OCI-LY1 (cell line): Measurements from ENCODE around the gene FAIM.

ENCODE experiments used
- EZH2 ChIP-seq: fragments of 200-600 bp; sonication (generic), shearing (Covaris generic); IDR thresholded peaks from 2 replicates; pipeline ENCODE4 v1.8.0; 2017; ENCODE audit warnings: borderline replicate concordance, mixed run types, mild to moderate bottlenecking, antibody characterized with exemption, low read length, moderate library complexity, mixed read lengths
- TF ChIP-seq, protein P1 (sequence below): fragments of 200-600 bp; sonication (generic), shearing (Covaris generic); IDR thresholded peaks from 2 replicates; pipeline ENCODE4 v1.5.1; 2017; ENCODE audit warnings: mild to moderate bottlenecking, antibody characterized with exemption, low read length, moderate library complexity, mixed read lengths

DNA sequence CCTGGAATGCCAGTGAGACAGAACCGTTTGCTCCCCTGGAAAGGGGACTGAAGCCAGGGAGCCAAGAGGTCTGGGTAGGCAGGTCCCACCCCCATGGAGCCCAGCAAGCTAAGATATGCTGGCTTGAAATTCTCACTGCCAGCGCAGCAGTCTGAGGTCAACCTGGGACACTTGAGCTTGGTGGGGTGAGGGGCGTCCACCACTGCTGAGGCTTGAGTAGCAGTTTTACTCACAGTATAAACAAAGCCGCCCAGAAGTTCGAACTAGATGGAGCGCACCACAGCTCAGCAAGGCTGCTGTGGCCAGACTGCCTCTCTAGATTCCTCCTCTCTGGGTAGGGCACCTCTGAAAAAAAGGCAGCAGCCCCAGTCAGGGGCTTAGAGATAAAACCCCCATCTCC, 48.1 kb upstream of the FAIM start:
- TF ChIP-seq EZH2, result no peak
- TF ChIP-seq, protein P1, sequence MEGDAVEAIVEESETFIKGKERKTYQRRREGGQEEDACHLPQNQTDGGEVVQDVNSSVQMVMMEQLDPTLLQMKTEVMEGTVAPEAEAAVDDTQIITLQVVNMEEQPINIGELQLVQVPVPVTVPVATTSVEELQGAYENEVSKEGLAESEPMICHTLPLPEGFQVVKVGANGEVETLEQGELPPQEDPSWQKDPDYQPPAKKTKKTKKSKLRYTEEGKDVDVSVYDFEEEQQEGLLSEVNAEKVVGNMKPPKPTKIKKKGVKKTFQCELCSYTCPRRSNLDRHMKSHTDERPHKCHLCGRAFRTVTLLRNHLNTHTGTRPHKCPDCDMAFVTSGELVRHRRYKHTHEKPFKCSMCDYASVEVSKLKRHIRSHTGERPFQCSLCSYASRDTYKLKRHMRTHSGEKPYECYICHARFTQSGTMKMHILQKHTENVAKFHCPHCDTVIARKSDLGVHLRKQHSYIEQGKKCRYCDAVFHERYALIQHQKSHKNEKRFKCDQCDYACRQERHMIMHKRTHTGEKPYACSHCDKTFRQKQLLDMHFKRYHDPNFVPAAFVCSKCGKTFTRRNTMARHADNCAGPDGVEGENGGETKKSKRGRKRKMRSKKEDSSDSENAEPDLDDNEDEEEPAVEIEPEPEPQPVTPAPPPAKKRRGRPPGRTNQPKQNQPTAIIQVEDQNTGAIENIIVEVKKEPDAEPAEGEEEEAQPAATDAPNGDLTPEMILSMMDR, result no peak
